ENCODE results near the gene ATP8A2.

DNA sequence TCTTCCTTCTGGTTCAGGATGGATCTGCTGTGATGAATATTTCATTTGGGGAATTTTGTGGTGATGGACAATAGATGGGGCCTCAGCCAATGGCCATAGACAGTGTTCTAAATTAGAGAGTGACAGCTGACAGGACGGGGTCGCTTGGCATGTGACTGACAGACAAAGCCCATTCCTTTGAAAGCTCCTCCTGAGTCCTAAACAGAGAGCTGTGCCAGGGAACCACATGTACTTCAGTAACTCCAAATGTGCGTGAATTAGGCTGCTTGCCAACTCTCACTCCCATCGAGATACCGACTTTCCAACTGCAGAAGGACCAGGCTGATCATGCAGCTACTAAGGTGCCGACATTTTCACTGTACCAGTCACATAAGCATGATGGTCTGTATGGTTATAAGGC, 492.3 kb downstream of the ATP8A2 start:
- TF ChIP-seq, protein P1, sequence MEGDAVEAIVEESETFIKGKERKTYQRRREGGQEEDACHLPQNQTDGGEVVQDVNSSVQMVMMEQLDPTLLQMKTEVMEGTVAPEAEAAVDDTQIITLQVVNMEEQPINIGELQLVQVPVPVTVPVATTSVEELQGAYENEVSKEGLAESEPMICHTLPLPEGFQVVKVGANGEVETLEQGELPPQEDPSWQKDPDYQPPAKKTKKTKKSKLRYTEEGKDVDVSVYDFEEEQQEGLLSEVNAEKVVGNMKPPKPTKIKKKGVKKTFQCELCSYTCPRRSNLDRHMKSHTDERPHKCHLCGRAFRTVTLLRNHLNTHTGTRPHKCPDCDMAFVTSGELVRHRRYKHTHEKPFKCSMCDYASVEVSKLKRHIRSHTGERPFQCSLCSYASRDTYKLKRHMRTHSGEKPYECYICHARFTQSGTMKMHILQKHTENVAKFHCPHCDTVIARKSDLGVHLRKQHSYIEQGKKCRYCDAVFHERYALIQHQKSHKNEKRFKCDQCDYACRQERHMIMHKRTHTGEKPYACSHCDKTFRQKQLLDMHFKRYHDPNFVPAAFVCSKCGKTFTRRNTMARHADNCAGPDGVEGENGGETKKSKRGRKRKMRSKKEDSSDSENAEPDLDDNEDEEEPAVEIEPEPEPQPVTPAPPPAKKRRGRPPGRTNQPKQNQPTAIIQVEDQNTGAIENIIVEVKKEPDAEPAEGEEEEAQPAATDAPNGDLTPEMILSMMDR (IDR thresholded peaks at IDR 0.05; ENCODE audit: low read length), result no peak
- TF ChIP-seq EZH2 (optimal IDR thresholded peaks at IDR 0.05; ENCODE audit: low read depth, low read length), result no peak

All from MM.1S (cell line).